Glutamatergic neuron (in vitro differentiated cells): ENCODE results near the gene SPON2. TPM values are rescaled to one million over a fixed set of nuclear protein-coding genes. Genes with fewer than 3 reads are reported as not detected.

ENCODE experiments used
- DNase-seq: peaks from one replicate; pipeline ENCODE4 v3.0.0; 2022
- H3K27ac Mint-ChIP-seq: one replicate; pipeline ENCODE4 v1.8.0; 2020; ENCODE audit warnings: mild to moderate bottlenecking, mixed read lengths, inconsistent platforms; ENCODE audit not compliant: unreplicated experiment
- H3K27me3 Mint-ChIP-seq: one replicate; pipeline ENCODE4 v1.8.0; 2020; ENCODE audit warnings: mild to moderate bottlenecking, moderate library complexity, mixed read lengths, inconsistent platforms; ENCODE audit not compliant: unreplicated experiment
- H3K36me3 Mint-ChIP-seq: one replicate; pipeline ENCODE4 v1.8.0; 2020; ENCODE audit warnings: mild to moderate bottlenecking, mixed read lengths, inconsistent platforms; ENCODE audit not compliant: unreplicated experiment
- H3K4me1 Mint-ChIP-seq: one replicate; pipeline ENCODE4 v1.8.0; 2020; ENCODE audit warnings: mild to moderate bottlenecking, low read depth, mixed read lengths, inconsistent platforms; ENCODE audit not compliant: unreplicated experiment
- H3K4me3 Mint-ChIP-seq: one replicate; pipeline ENCODE4 v1.8.0; 2020; ENCODE audit warnings: mild to moderate bottlenecking, mixed read lengths, inconsistent platforms; ENCODE audit not compliant: unreplicated experiment
- H3K9me3 Mint-ChIP-seq: one replicate; pipeline ENCODE4 v1.8.0; 2020; ENCODE audit warnings: mild to moderate bottlenecking, moderate library complexity, mixed read lengths, inconsistent platforms; ENCODE audit not compliant: unreplicated experiment
- total RNA-seq: library from RNA; stranded (reverse); fragmentation: NEBNext Ultra II Directional; extraction: Animal tissue kit (Norgen Biotek cat#: 25700); gene quantifications from one replicate; pipeline ENCODE4 v1.2.1, GENCODE V29; 2021; ENCODE audit not compliant: unreplicated experiment
- TF ChIP-seq, protein P1 (sequence below): fragments of 200-600 bp; sonication (generic); IDR thresholded peaks from one replicate; pipeline ENCODE4 v1.5.0; 2021; ENCODE audit not compliant: partially characterized antibody, unreplicated experiment

SPON2 gene
- total RNA-seq, 1 donor from 2014 or later, result 769 TPM

- peaks cover 11% of the 10 kb centered on the region for H3K27me3 Mint-ChIP-seq
- peaks cover 15% of the 10 kb centered on the region for H3K4me1 Mint-ChIP-seq
- peaks cover 30% of the 10 kb centered on the region for H3K9me3 Mint-ChIP-seq
- peaks cover 26% of the 10 kb centered on the region for H3K36me3 Mint-ChIP-seq
- TF ChIP-seq, protein P1, sequence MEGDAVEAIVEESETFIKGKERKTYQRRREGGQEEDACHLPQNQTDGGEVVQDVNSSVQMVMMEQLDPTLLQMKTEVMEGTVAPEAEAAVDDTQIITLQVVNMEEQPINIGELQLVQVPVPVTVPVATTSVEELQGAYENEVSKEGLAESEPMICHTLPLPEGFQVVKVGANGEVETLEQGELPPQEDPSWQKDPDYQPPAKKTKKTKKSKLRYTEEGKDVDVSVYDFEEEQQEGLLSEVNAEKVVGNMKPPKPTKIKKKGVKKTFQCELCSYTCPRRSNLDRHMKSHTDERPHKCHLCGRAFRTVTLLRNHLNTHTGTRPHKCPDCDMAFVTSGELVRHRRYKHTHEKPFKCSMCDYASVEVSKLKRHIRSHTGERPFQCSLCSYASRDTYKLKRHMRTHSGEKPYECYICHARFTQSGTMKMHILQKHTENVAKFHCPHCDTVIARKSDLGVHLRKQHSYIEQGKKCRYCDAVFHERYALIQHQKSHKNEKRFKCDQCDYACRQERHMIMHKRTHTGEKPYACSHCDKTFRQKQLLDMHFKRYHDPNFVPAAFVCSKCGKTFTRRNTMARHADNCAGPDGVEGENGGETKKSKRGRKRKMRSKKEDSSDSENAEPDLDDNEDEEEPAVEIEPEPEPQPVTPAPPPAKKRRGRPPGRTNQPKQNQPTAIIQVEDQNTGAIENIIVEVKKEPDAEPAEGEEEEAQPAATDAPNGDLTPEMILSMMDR, result no peak
- no peak overlapping the region for H3K4me3 Mint-ChIP-seq
- H3K27ac Mint-ChIP-seq, result no peak overlapping the region
- no peak for DNase-seq
Observed at GRCh38 chr4:1177274-1178141, 5.1 kb upstream of the SPON2 start.

- no peak for DNase-seq
- Mint-ChIP-seq H3K4me3 (peak overlapping the region; percentile 35), H3K27ac (peak overlapping the region; percentile 18), H3K4me1 (peaks cover 15% of the 10 kb centered on the region), H3K9me3 (peaks cover 28% of the 10 kb centered on the region), H3K36me3 (peaks cover 22% of the 10 kb centered on the region), H3K27me3 (peaks cover 11% of the 10 kb centered on the region)
- TF ChIP-seq, protein P1, result no peak
Observed at GRCh38 chr4:1176398-1177273, 4.3 kb upstream of the SPON2 start.

GRCh38 chr4:1175635-1176229, 3.3 kb upstream of the SPON2 start:
- H3K27ac Mint-ChIP-seq, result no peak overlapping the region
- DNase-seq, result no peak
- H3K9me3 Mint-ChIP-seq, result peaks cover 23% of the 10 kb centered on the region
- peaks cover 13% of the 10 kb centered on the region for H3K27me3 Mint-ChIP-seq
- no peak overlapping the region for H3K4me3 Mint-ChIP-seq
- peaks cover 15% of the 10 kb centered on the region for H3K4me1 Mint-ChIP-seq
- TF ChIP-seq, protein P1, result no peak
- H3K36me3 Mint-ChIP-seq, result peaks cover 15% of the 10 kb centered on the region

DNA sequence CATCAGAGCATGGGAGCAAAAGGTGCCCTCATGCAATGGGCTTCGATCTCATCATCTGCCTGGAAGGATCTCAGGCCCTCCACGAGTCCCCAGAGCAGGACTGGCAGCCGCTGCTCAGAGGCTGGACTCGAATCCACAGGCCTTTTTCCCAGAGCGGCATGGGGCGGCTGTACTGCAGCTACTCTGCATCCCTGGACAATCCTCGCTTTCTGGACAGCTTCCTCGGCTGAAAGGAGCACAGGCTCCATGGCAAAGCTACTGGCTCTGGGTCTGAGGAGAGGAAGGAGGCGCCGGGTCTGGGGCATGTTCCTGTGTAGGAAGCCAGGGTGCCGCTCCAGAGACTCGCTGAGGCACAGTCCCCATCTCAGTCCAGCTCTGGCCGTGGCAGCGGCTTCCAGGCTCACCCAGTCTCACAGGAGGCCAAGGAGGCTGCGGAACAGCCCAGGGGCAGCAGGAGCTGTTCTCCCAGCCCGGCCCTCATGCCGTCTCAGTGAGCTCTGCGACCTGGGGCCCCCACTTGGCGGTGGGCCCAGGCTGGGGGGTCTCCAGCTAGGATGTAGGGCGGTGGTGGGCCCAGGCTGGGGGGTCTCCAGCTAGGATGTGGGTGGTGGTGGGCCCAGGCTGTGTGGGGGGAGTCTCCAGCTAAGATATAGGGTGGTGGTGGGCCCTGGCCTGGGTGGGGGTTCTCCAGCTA, 2.7 kb upstream of the SPON2 start:
- peaks cover 15% of the 10 kb centered on the region for H3K27me3 Mint-ChIP-seq
- TF ChIP-seq, protein P1, result no peak

More for the DNA sequence above, 2.7 kb upstream of the SPON2 start:
- H3K9me3 Mint-ChIP-seq, result peaks cover 22% of the 10 kb centered on the region
- H3K36me3 Mint-ChIP-seq, result peaks cover 9% of the 10 kb centered on the region
- H3K4me1 Mint-ChIP-seq, result peaks cover 17% of the 10 kb centered on the region
- no peak for DNase-seq
- H3K4me3 Mint-ChIP-seq, result no peak overlapping the region
- no peak overlapping the region for H3K27ac Mint-ChIP-seq
